GM19023 (cell line): ENCODE results near the gene TESK1.
"Not testable (repeated sequence)": the region's sequence is repeated elsewhere in the genome, so short reads cannot be mapped to it uniquely, and the experiment has no call there.

Experiments
- ATAC-seq: cut with Tn5 transposase; IDR thresholded peaks from one replicate; pipeline ENCODE4 v1.9.1; 2021; ENCODE audit warnings: mild to moderate bottlenecking, moderate library complexity; ENCODE audit not compliant: unreplicated experiment

Gene TESK1

GRCh38 chr9:35645736-35646135 is 40.7 kb downstream of the TESK1 start:
- not testable (repeated sequence) for ATAC-seq

GRCh38 chr9:35646153-35646532 is 41.1 kb downstream of the TESK1 start:
- no peak for ATAC-seq

GRCh38 chr9:35646533-35647265 is 41.6 kb downstream of the TESK1 start:
- ATAC-seq = peak; percentile 77

GRCh38 chr9:35649431-35650340 is 44.6 kb downstream of the TESK1 start:
- ATAC-seq = no peak

- no peak for ATAC-seq
These were observed 45.5 kb downstream of the TESK1 start, which contains the start of gene SIT1 for GRCh38 chr9:35650341-35651158. TSS of gene SIT1 (minus strand) at chr9:35650931. CDS start at chr9:35650853, 78 bp downstream.

GRCh38 chr9:35651956-35652828 is 47.1 kb downstream of the TESK1 start:
- no peak for ATAC-seq

- no peak for ATAC-seq
These were observed 47.8 kb downstream of the TESK1 start for GRCh38 chr9:35652829-35653209.

- ATAC-seq = no peak
These were observed 48.5 kb downstream of the TESK1 start for GRCh38 chr9:35653611-35654010.

- ATAC-seq = no peak
These were observed 51.3 kb downstream of the TESK1 start for GRCh38 chr9:35656348-35656747.

- peak; percentile 1 for ATAC-seq
These were observed 51.9 kb downstream of the TESK1 start for GRCh38 chr9:35656831-35657545.

GRCh38 chr9:35657546-35658136 is 52.6 kb downstream of the TESK1 start, which contains the start of gene RMRP:
TSS of gene RMRP (minus strand) at chr9:35658019.
- peak; percentile 85 for ATAC-seq

- peak; percentile 66 for ATAC-seq
These were observed 53.3 kb downstream of the TESK1 start, which contains the start of gene CCDC107 for GRCh38 chr9:35658137-35658967. TSS of gene CCDC107 (plus strand) at chr9:35658292. CDS start at chr9:35658380, 88 bp downstream.

GRCh38 chr9:35658968-35659220 is 53.8 kb downstream of the TESK1 start:
- ATAC-seq = no peak

- ATAC-seq = no peak
These were observed 54.3 kb downstream of the TESK1 start for GRCh38 chr9:35659340-35659739.
